Parathyroid adenoma (tissue), 2 donors: ENCODE results near the gene CRYGC.
"Not testable (repeated sequence)": the region's sequence is repeated elsewhere in the genome, so short reads cannot be mapped to it uniquely, and the experiment has no call there.

ENCODE experiments used
- H2AFZ ChIP-seq: fragments of 300-600 bp; sonication (generic); one replicate; pipeline ENCODE4 v1.7.0; 2017; ENCODE audit warnings: antibody characterized with exemption, mild to moderate bottlenecking
- H3K27ac ChIP-seq: fragments of 300-600 bp; sonication (generic); one replicate; pipeline ENCODE4 v1.7.0; 2017
- H3K27me3 ChIP-seq: fragments of 300-600 bp; sonication (generic); one replicate; pipeline ENCODE4 v1.7.0; 2017; ENCODE audit warnings: low read length; ENCODE audit not compliant: control insufficient read depth, insufficient read depth
- H3K36me3 ChIP-seq: fragments of 300-600 bp; sonication (generic); one replicate; pipeline ENCODE4 v1.7.0; 2017; ENCODE audit warnings: low read length; ENCODE audit not compliant: control insufficient read depth, insufficient read depth
- H3K4me1 ChIP-seq: fragments of 300-600 bp; sonication (generic); one replicate; pipeline ENCODE4 v1.7.0; 2017; ENCODE audit warnings: control low read depth
- H3K4me2 ChIP-seq: fragments of 300-600 bp; sonication (generic); one replicate; pipeline ENCODE4 v1.7.0; 2017; ENCODE audit warnings: low read length
- H3K4me3 ChIP-seq: fragments of 300-600 bp; sonication (generic); one replicate; pipeline ENCODE4 v1.7.0; 2017; ENCODE audit warnings: low read depth, low read length
- H3K79me2 ChIP-seq: fragments of 300-600 bp; sonication (generic); one replicate; pipeline ENCODE4 v1.7.0; 2017; ENCODE audit warnings: control low read depth
- H3K9ac ChIP-seq: fragments of 300-600 bp; sonication (generic); one replicate; pipeline ENCODE4 v1.7.0; 2017; ENCODE audit warnings: mild to moderate bottlenecking
- H3K9me3 ChIP-seq: fragments of 300-600 bp; sonication (generic); one replicate; pipeline ENCODE4 v1.7.0; 2017; ENCODE audit warnings: low read length; ENCODE audit not compliant: control insufficient read depth
- CTCF ChIP-seq: fragments of 300-600 bp; sonication (generic); IDR thresholded peaks from one replicate; pipeline ENCODE4 v1.7.0; 2017; ENCODE audit warnings: antibody characterized with exemption, mild to moderate bottlenecking
- donor health status: primary hyperparathyroidism.

Gene CRYGC

DNA sequence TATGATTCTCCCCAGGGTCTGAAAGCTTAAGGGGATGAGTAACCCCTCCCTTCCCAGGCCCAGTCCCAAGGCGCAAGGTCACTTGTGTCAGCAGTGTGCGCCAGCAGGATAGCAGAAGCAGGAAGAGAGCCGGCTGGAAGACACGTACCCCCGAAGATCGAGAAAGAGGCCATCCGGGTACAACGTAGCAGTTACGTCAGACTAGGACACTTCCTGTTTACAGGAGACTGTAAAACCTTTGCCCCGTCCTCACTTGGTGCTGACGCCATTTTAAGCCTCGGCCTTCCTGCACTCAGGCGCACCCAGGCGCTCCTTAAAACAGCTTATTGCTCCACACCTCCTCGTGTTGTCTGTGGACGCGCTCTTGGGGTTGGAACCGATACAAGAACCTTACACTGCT is 9.8 kb upstream of the CRYGC start:
- Histone ChIP-seq H3K79me2 (no peaks in the 10 kb centered on the region), H3K27me3 (no peaks in the 10 kb centered on the region), H3K9me3 (no peaks in the 10 kb centered on the region), H3K4me2 (no peak overlapping the region), H3K4me1 (no peaks in the 10 kb centered on the region), H2AFZ (no peak overlapping the region), H3K4me3 (no peak overlapping the region), H3K36me3 (no peaks in the 10 kb centered on the region), H3K9ac (no peak overlapping the region), H3K27ac (no peak overlapping the region)
- no peak for TF ChIP-seq CTCF

- H3K9me3 ChIP-seq, H3K4me3 ChIP-seq, H3K36me3 ChIP-seq, H3K27ac ChIP-seq, H3K79me2 ChIP-seq, H3K27me3 ChIP-seq, H2AFZ ChIP-seq, H3K4me2 ChIP-seq, H3K4me1 ChIP-seq, H3K9ac ChIP-seq: not testable (repeated sequence)
Observed at GRCh38 chr2:208138334-208138733, 8.7 kb upstream of the CRYGC start.

GRCh38 chr2:208136716-208137094 is 7.1 kb upstream of the CRYGC start:
- Histone ChIP-seq H2AFZ (no peak overlapping the region), H3K9me3 (no peaks in the 10 kb centered on the region), H3K36me3 (no peaks in the 10 kb centered on the region), H3K27me3 (no peaks in the 10 kb centered on the region), H3K27ac (no peak overlapping the region), H3K4me2 (no peak overlapping the region), H3K4me1 (no peaks in the 10 kb centered on the region), H3K4me3 (no peak overlapping the region), H3K79me2 (no peaks in the 10 kb centered on the region), H3K9ac (no peak overlapping the region)
- TF ChIP-seq CTCF, result no peak

- H3K36me3 ChIP-seq, result no peaks in the 10 kb centered on the region
- no peaks in the 10 kb centered on the region for H3K9me3 ChIP-seq
- H3K4me2 ChIP-seq, result no peak overlapping the region
- H3K4me3 ChIP-seq, result no peak overlapping the region
- H3K79me2 ChIP-seq, result no peaks in the 10 kb centered on the region
- no peaks in the 10 kb centered on the region for H3K27me3 ChIP-seq
- no peaks in the 10 kb centered on the region for H3K4me1 ChIP-seq
- H3K27ac ChIP-seq, result no peak overlapping the region
- no peak for TF ChIP-seq CTCF
- H3K9ac ChIP-seq, result no peak overlapping the region
- no peak overlapping the region for H2AFZ ChIP-seq
Observed at GRCh38 chr2:208135794-208136715, 6.4 kb upstream of the CRYGC start.

DNA sequence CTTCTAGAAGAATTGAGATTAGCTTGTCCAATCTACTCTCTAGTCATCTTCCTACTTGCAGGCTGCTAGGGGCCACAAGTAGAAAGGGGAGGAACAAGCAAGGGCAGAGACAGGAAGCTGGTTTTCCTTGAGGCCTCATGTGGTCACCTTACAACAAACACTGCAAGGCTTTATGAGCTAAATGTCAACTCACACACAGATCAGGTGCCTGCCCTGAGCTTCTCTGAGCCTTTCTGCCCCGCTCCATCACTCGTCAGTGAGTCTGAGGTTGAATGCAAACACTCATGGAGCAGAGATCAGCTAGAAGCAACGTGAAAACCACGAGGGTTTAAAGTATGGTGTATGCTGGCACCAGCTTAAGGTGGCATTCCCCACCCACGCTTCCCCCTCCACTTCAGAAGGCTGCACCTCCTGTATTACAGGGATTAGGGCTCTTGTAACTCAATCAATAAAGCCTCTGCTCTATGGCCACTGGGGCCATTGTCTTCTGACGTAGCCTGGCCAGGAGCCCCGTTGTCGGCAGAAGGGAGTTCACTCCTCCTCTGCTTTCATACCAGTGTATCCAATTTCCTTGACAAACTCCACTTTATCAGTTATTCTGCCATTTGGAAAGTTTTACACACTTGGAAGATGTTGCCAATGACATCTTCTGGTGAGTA is 5.4 kb upstream of the CRYGC start:
- Histone ChIP-seq H3K4me1 (no peaks in the 10 kb centered on the region), H3K9ac (no peak overlapping the region), H3K79me2 (no peaks in the 10 kb centered on the region)

More for the DNA sequence above, 5.4 kb upstream of the CRYGC start:
- Histone ChIP-seq H3K4me3 (no peak overlapping the region), H3K9me3 (no peaks in the 10 kb centered on the region), H2AFZ (no peak overlapping the region), H3K27ac (no peak overlapping the region), H3K4me2 (no peak overlapping the region), H3K27me3 (no peaks in the 10 kb centered on the region), H3K36me3 (no peaks in the 10 kb centered on the region)
- no peak for TF ChIP-seq CTCF
